IMR-90 (cell line): Measurements from ENCODE around the gene SLC35G1.

ENCODE experiments used
- CTCF ChIP-seq: conservative IDR thresholded peaks from 2 replicates; pipeline ENCODE4 v1.5.1; 2012; ENCODE audit warnings: mild to moderate bottlenecking, low read depth, low read length, improper control_type of control experiment
- MXI1 ChIP-seq: IDR thresholded peaks from 2 replicates; pipeline ENCODE4 v1.6.1; 2012; ENCODE audit warnings: low read depth, mild to moderate bottlenecking, low read length, moderate library complexity, borderline replicate concordance
- NFE2L2 ChIP-seq: fragments of 150-350 bp; IDR thresholded peaks from 2 replicates; pipeline ENCODE4 v1.6.1; 2016; ENCODE audit warnings: low read depth, mild to moderate bottlenecking, low read length
- POLR2A ChIP-seq: IDR thresholded peaks from 2 replicates; pipeline ENCODE4 v1.6.1; 2012; ENCODE audit warnings: mild to moderate bottlenecking, low read depth, low read length
- RAD21 ChIP-seq: IDR thresholded peaks from 2 replicates; pipeline ENCODE4 v1.6.1; 2012; ENCODE audit warnings: low read length, improper control_type of control experiment
- SMC3 ChIP-seq: fragments of 150-350 bp; IDR thresholded peaks from 2 replicates; pipeline ENCODE4 v1.6.1; 2016; ENCODE audit warnings: low read depth, mild to moderate bottlenecking, antibody characterized with exemption, low read length, moderate library complexity

GRCh38 chr10:93875032-93875358, 18.8 kb upstream of the SLC35G1 start:
- TF ChIP-seq CTCF (no peak), NFE2L2 (no peak), POLR2A (no peak), MXI1 (no peak), RAD21 (no peak), SMC3 (no peak)
